ENCODE data around the gene SYNPR. TPM values are rescaled to one million over a fixed set of nuclear protein-coding genes. Genes with fewer than 3 reads are reported as not detected.
A peak's percentile ranks its signal among the peaks of the same experiment; 100 is the strongest.

Gene SYNPR
- total and polyA plus RNA-seq, 2 donors = 0.09 to 0.18 TPM

DNA sequence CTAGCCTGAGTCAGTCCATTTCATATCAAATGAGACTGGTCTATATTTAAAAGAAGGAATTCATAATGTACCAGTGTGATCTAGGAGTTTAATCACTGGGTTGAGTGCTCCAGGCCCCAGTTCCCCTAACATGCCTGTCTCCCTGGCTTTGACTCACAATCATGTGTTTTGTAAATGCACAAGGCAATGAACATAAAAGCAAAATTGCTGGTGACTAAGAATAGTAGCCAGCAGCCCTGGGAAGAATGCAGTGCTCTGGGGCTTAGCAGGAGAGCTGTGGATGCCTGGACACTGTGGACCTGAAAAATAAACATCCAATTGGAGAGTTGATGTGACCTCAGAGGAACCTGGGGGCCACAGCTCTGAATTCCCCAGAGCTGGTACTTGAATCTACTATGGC is 50.3 kb downstream of the SYNPR start:
- Histone ChIP-seq H3K27ac (ENCODE audit: low read depth in 1 of 2, low read length in 1 of 2) (no peak overlapping the region), H3K36me3 (ENCODE audit: control insufficient read depth in 2 of 2, insufficient read depth in 2 of 2, low read length in 1 of 2) (no peaks in the 10 kb centered on the region), H3K4me1 (ENCODE audit: control insufficient read depth in 2 of 2, insufficient read depth in 2 of 2, low read length in 2 of 2) (no peaks in the 10 kb centered on the region), H3K27me3 (ENCODE audit: control insufficient read depth in 2 of 2, insufficient read depth in 1 of 2, low read length in 1 of 2) (no peaks in the 10 kb centered on the region), H3K9me3 (ENCODE audit: control insufficient read depth in 2 of 2, insufficient read depth in 1 of 2, low read length in 1 of 2) (no peaks in the 10 kb centered on the region), H3K4me3 (ENCODE audit: low read length in 2 of 2) (no peak overlapping the region)
- no peak for DNase-seq (ENCODE audit: low read depth in 6 of 9, low spot score in 9 of 9)

DNA sequence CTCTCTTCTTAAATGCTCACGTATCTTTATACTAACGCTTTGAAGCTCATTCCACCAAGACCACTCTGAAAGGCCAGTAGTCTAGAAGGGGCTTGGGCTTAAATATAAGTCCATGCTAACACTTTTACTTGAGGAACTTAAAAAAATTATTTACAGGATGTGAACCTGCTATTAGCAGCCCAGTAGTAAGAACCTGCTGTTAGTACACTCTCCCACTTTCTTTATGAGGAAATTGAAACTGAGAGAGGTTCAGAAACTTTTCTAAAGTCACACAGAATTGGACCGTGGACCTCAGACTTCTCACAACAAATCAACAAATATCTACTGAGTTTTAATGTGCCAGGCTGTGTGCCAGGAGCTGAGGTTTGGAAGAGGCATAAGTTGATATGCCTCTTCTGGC is 53.4 kb downstream of the SYNPR start:
- no peaks in the 10 kb centered on the region for H3K9me3 ChIP-seq (ENCODE audit: control insufficient read depth in 2 of 2, insufficient read depth in 1 of 2, low read length in 1 of 2)
- H3K27ac ChIP-seq (ENCODE audit: low read depth in 1 of 2, low read length in 1 of 2) = no peak overlapping the region
- H3K36me3 ChIP-seq (ENCODE audit: control insufficient read depth in 2 of 2, insufficient read depth in 2 of 2, low read length in 1 of 2) = no peaks in the 10 kb centered on the region
- no peaks in the 10 kb centered on the region for H3K4me1 ChIP-seq (ENCODE audit: control insufficient read depth in 2 of 2, insufficient read depth in 2 of 2, low read length in 2 of 2)
- no peak for DNase-seq (ENCODE audit: low read depth in 6 of 9, low spot score in 9 of 9)
- WGBS = 93% methylated on average over 3 of the region's 3 CpGs
- H3K27me3 ChIP-seq (ENCODE audit: control insufficient read depth in 2 of 2, insufficient read depth in 1 of 2, low read length in 1 of 2) = no peaks in the 10 kb centered on the region
- no peak overlapping the region for H3K4me3 ChIP-seq (ENCODE audit: low read length in 2 of 2)

DNA sequence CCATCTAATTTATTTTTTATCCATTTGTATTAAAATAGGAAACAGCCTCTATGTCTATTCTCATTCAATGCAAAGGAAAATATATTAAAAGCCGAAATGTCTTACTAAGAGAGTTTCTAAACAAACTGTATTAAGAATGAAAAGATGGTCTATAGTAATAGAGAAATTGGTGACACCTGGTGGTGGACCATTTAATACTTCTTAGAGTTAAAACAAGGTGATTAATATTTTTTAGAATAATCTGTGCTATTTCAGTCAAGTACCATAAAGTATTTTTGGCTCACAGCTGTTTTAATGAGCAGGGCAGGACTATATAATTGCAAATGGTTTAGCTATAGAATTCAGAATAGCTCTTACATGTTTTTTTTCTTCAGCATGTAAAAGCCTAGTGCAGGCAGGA is 55.7 kb downstream of the SYNPR start:
- Histone ChIP-seq H3K36me3 (ENCODE audit: control insufficient read depth in 2 of 2, insufficient read depth in 2 of 2, low read length in 1 of 2) (no peaks in the 10 kb centered on the region), H3K27me3 (ENCODE audit: control insufficient read depth in 2 of 2, insufficient read depth in 1 of 2, low read length in 1 of 2) (no peaks in the 10 kb centered on the region), H3K9me3 (ENCODE audit: control insufficient read depth in 2 of 2, insufficient read depth in 1 of 2, low read length in 1 of 2) (no peaks in the 10 kb centered on the region), H3K4me3 (ENCODE audit: low read length in 2 of 2) (no peak overlapping the region), H3K4me1 (ENCODE audit: control insufficient read depth in 2 of 2, insufficient read depth in 2 of 2, low read length in 2 of 2) (no peaks in the 10 kb centered on the region), H3K27ac (ENCODE audit: low read depth in 1 of 2, low read length in 1 of 2) (no peak overlapping the region)
- DNase-seq (ENCODE audit: low read depth in 6 of 9, low spot score in 9 of 9) = no peak
- 91% methylated on average over 1 of the region's 1 CpG for WGBS

DNA sequence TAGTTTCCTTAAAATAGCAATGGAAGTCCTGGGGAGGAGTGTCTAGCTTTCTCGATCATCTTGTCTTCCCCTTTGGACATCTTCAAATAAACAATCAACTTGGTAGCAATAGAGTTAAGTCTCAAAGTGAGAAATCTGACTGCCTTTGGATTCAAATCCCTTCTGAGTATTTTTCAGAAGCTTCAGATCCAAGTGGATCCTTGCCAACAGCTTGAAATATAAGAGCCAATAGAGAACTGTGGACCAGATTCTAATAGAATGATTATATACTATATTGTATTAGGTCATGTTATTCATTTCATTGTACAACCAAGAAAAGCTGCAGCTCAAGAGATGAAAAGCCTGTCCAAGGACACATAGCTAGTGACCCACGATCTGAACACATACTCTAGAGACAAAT is 60.2 kb downstream of the SYNPR start:
- DNase-seq (ENCODE audit: low read depth in 6 of 9, low spot score in 9 of 9) = no peak
- 81% methylated on average over 2 of the region's 2 CpGs for WGBS

DNA sequence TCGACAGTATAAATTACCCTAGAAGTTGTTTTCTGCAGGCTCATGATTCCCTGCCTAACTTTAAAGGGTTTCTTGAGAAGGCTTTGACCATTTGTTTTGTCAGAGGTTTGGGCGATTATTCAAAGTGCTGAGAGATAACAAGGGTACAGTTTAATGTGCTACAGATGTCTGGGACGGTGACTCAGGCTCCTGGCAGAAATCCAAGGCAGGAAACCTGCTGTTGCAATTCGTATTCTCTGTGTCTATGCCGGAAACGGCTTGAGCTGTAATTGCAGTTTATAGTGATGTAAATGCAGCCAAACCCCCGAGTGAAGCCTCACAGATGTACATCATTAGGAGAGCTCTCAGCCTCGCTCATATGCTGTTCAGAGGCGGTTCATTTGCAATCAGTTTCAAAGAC is 65.6 kb downstream of the SYNPR start:
- Histone ChIP-seq H3K4me1 (ENCODE audit: control insufficient read depth in 2 of 2, insufficient read depth in 2 of 2, low read length in 2 of 2) (no peaks in the 10 kb centered on the region), H3K27ac (ENCODE audit: low read depth in 1 of 2, low read length in 1 of 2) (no peak overlapping the region), H3K9me3 (ENCODE audit: control insufficient read depth in 2 of 2, insufficient read depth in 1 of 2, low read length in 1 of 2) (no peaks in the 10 kb centered on the region), H3K36me3 (ENCODE audit: control insufficient read depth in 2 of 2, insufficient read depth in 2 of 2, low read length in 1 of 2) (no peaks in the 10 kb centered on the region), H3K27me3 (ENCODE audit: control insufficient read depth in 2 of 2, insufficient read depth in 1 of 2, low read length in 1 of 2) (no peaks in the 10 kb centered on the region), H3K4me3 (ENCODE audit: low read length in 2 of 2) (no peak overlapping the region)
- DNase-seq (ENCODE audit: low read depth in 6 of 9, low spot score in 9 of 9) = peak in 1 of 9 donors; percentile 16
- WGBS = 2% methylated on average over 9 of the region's 9 CpGs

More for the DNA sequence above, 60.2 kb downstream of the SYNPR start:
- Histone ChIP-seq H3K4me1 (ENCODE audit: control insufficient read depth in 2 of 2, insufficient read depth in 2 of 2, low read length in 2 of 2) (no peaks in the 10 kb centered on the region), H3K27ac (ENCODE audit: low read depth in 1 of 2, low read length in 1 of 2) (no peak overlapping the region), H3K27me3 (ENCODE audit: control insufficient read depth in 2 of 2, insufficient read depth in 1 of 2, low read length in 1 of 2) (no peaks in the 10 kb centered on the region), H3K9me3 (ENCODE audit: control insufficient read depth in 2 of 2, insufficient read depth in 1 of 2, low read length in 1 of 2) (no peaks in the 10 kb centered on the region), H3K36me3 (ENCODE audit: control insufficient read depth in 2 of 2, insufficient read depth in 2 of 2, low read length in 1 of 2) (no peaks in the 10 kb centered on the region), H3K4me3 (ENCODE audit: low read length in 2 of 2) (no peak overlapping the region)

DNA sequence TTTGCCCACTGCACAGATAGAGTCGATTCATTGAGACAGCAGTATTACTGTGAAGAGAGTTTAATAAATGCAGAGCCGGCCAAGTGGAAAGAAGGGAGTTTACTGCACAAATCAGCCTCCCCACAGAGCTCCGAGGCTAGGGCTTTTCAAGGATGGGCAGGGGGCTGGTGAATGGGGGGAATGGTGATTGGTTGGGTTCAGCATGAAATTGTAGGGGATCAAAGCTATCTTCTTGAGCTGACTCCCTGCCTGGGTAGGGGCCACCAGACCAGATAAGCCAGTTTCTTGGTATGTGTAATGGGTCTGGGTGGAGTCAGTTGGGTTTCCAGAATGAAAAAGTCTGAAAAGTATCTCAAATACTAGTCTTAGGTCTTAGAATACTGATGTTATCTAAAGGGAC is 66.6 kb downstream of the SYNPR start:
- H3K36me3 ChIP-seq (ENCODE audit: control insufficient read depth in 2 of 2, insufficient read depth in 2 of 2, low read length in 1 of 2) = no peaks in the 10 kb centered on the region
- WGBS = 73% methylated on average over 3 of the region's 3 CpGs
- DNase-seq (ENCODE audit: low read depth in 6 of 9, low spot score in 9 of 9) = no peak

DNA sequence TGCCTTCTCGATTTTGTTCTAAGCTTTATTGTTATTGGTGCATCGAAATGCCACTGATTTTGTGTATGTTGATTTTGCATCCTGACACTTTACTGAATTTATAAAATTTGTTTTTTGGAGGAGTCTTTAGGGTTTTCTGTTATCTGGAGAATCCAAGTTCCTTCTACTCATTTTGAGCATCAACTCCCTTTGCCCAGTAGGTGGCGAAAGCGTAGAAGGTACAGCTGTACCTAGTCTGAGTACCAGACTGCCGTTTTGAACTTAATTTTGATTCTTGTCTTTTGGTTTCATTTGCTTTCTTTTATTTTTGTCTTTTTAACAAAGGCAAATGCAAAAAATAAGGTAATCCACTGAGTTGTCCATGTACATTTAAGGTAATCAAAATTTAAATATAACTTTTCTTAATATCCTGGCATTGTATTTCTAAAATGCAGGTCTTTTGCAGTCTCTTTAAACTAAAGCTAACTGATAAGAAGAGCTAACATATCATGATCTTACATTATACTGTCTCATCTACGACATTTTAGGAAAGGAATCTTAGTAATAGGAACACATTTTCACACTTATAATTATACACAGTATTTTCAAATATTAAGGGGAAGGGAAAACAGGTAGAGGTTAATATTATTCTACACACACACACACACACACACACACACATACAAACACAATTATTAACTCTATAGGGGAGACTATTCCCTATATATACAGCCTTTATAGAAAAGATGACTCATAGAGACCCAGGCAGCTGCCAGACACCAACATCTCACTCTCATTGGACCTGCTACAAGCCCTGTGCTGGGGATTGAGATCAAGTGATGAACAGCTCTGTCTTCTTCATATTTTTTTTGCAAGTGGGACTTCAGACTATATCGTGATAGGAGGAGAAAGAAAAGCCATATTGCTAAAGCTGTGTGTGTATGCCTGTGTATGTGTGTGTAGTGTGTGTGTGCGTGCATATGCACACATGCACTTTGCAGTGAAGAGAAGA is 71.8 kb downstream of the SYNPR start:
- H3K36me3 ChIP-seq (ENCODE audit: control insufficient read depth in 2 of 2, insufficient read depth in 2 of 2, low read length in 1 of 2) = no peaks in the 10 kb centered on the region
- H3K4me3 ChIP-seq (ENCODE audit: low read length in 2 of 2) = no peak overlapping the region
- peak in 6 of 9 donors; percentile 9 to 49 (median 16) for DNase-seq (ENCODE audit: low read depth in 6 of 9, low spot score in 9 of 9)
- WGBS = 25% methylated on average over 8 of the region's 8 CpGs
- H3K9me3 ChIP-seq (ENCODE audit: control insufficient read depth in 2 of 2, insufficient read depth in 1 of 2, low read length in 1 of 2) = no peaks in the 10 kb centered on the region
- H3K27ac ChIP-seq (ENCODE audit: low read depth in 1 of 2, low read length in 1 of 2) = no peak overlapping the region
- no peaks in the 10 kb centered on the region for H3K27me3 ChIP-seq (ENCODE audit: control insufficient read depth in 2 of 2, insufficient read depth in 1 of 2, low read length in 1 of 2)
- no peaks in the 10 kb centered on the region for H3K4me1 ChIP-seq (ENCODE audit: control insufficient read depth in 2 of 2, insufficient read depth in 2 of 2, low read length in 2 of 2)

More for the DNA sequence above, 66.6 kb downstream of the SYNPR start:
- H3K27ac ChIP-seq (ENCODE audit: low read depth in 1 of 2, low read length in 1 of 2) = no peak overlapping the region
- H3K27me3 ChIP-seq (ENCODE audit: control insufficient read depth in 2 of 2, insufficient read depth in 1 of 2, low read length in 1 of 2) = no peaks in the 10 kb centered on the region
- H3K4me1 ChIP-seq (ENCODE audit: control insufficient read depth in 2 of 2, insufficient read depth in 2 of 2, low read length in 2 of 2) = no peaks in the 10 kb centered on the region
- H3K4me3 ChIP-seq (ENCODE audit: low read length in 2 of 2) = no peak overlapping the region
- no peaks in the 10 kb centered on the region for H3K9me3 ChIP-seq (ENCODE audit: control insufficient read depth in 2 of 2, insufficient read depth in 1 of 2, low read length in 1 of 2)

DNA sequence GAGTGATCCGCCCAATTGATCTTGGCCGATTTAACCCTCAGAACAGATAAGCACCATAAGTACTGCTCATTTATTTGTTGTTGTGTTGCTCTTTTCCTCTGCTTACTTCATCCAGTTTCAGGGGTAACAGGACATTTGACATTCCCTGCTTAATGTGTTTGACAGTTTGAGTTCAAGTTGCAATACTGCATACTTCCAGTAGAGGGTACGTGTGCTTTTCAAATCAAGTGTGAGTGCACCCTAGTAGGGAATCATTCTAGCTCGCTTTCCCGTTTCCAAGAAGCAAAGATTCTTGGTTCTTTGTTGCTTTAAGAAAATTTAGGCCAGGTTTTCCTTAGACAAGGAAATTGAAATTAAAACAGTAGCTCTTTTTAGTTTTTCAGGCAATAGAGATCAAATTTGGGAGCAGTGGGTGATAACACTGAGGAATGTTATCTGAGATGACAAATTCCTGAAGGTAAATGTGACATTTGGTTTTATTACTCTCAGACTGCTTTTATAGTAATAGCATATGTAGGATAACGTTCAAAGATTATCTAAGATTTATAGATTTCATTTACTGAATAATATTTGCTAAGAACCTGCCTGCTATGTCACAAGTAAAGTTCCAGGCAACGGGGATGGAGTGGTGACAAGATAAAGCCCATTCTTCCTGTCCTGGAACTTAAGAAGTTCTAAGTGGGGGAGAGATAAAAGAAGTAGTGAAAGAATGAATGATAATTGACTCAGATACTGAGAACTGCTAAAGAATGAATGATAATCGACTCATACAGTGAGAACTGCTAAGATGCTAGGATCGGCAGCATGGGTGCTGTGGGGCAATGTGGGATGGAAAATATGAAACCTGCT is 73.3 kb downstream of the SYNPR start:
- no peak overlapping the region for H3K4me3 ChIP-seq (ENCODE audit: low read length in 2 of 2)
- DNase-seq (ENCODE audit: low read depth in 6 of 9, low spot score in 9 of 9) = peak in 4 of 9 donors; percentile 17 to 50 (median 24)
- no peaks in the 10 kb centered on the region for H3K4me1 ChIP-seq (ENCODE audit: control insufficient read depth in 2 of 2, insufficient read depth in 2 of 2, low read length in 2 of 2)
- peaks cover 0 to 1% of the 10 kb centered on the region in 2 donors for H3K9me3 ChIP-seq (ENCODE audit: control insufficient read depth in 2 of 2, insufficient read depth in 1 of 2, low read length in 1 of 2)
- WGBS = 43% methylated on average over 9 of the region's 9 CpGs
- H3K27me3 ChIP-seq (ENCODE audit: control insufficient read depth in 2 of 2, insufficient read depth in 1 of 2, low read length in 1 of 2) = no peaks in the 10 kb centered on the region
- H3K36me3 ChIP-seq (ENCODE audit: control insufficient read depth in 2 of 2, insufficient read depth in 2 of 2, low read length in 1 of 2) = no peaks in the 10 kb centered on the region
- no peak overlapping the region for H3K27ac ChIP-seq (ENCODE audit: low read depth in 1 of 2, low read length in 1 of 2)

DNA sequence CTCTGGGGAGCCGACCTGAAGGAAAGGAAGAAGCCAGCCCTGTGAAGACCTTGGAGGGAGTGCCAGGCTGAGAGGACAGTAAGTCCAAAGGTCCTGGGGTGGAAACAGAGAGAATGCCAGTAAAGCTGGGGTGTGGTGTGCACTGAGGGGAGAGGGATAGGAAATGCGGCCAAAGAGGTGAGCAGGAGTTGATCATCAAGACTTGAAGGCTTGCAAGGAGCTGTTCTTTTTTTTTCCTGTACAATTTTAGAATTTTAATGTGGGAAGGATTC is 73.8 kb downstream of the SYNPR start:
- H3K27me3 ChIP-seq (ENCODE audit: control insufficient read depth in 2 of 2, insufficient read depth in 1 of 2, low read length in 1 of 2) = no peaks in the 10 kb centered on the region

More for the DNA sequence above, 73.8 kb downstream of the SYNPR start:
- Histone ChIP-seq H3K36me3 (ENCODE audit: control insufficient read depth in 2 of 2, insufficient read depth in 2 of 2, low read length in 1 of 2) (no peaks in the 10 kb centered on the region), H3K4me3 (ENCODE audit: low read length in 2 of 2) (no peak overlapping the region), H3K4me1 (ENCODE audit: control insufficient read depth in 2 of 2, insufficient read depth in 2 of 2, low read length in 2 of 2) (no peaks in the 10 kb centered on the region), H3K27ac (ENCODE audit: low read depth in 1 of 2, low read length in 1 of 2) (no peak overlapping the region), H3K9me3 (ENCODE audit: control insufficient read depth in 2 of 2, insufficient read depth in 1 of 2, low read length in 1 of 2) (peaks cover 0 to 1% of the 10 kb centered on the region in 2 donors)
- WGBS = 87% methylated on average over 2 of the region's 2 CpGs
- DNase-seq (ENCODE audit: low read depth in 6 of 9, low spot score in 9 of 9) = no peak

Data from thymus (tissue), 11 donors.